Middle frontal gyrus (tissue), 1 donor: ENCODE results near the gene SULT4A1.

ENCODE experiments used
- DNase-seq: peaks from one replicate; pipeline ENCODE4 v3.0.0-alpha.2; 2015; ENCODE audit warnings: low spot score; ENCODE audit errors: extremely low spot score

The SULT4A1 gene

DNA sequence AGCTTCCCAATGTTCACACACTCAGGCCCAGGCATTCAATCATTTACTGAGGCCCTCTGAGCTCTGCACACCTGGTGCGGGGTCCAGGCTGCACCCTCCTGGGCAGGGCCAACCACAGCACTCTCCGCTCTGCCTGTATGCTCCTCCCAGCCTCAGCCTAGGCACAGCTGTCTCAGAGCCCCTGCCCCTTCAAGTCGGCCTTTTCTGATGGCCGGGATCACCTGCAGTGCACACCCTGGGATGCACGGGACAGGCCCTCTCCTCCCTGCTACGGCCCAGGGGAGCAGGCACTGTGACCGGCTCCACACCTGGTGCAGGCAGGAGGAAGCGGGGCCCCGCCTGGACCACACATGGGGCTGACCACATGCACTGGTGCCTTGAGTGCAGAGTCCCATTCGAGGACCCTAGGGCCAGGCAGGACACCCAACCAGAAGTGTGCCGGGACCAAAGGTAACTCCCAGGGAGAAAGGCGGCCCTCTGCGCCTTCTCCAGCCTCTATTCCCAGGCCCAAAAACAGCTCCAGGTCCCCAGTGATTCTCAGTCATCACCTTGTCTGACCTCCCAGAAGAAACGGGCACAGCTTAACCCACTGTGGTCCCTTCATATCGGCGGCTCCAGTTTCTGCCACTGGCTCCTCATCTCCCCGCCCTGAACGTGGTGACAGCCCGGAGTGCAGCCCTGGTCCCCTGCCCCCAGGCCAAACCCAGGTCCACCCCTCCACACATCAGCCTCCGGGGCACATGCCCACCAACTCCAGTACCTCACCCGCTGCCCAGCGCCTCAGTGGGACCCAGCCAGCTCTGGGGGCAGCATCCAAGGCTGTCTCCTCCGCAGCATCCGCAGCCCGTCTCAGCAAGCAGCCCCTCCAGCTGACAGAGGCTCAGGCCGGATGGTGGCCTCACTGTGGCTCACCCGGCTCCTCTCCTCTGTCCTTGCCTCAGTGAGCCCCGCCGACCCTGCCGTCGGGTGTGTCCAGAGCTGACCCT, 17.5 kb downstream of the SULT4A1 start:
- no peak for DNase-seq

DNA sequence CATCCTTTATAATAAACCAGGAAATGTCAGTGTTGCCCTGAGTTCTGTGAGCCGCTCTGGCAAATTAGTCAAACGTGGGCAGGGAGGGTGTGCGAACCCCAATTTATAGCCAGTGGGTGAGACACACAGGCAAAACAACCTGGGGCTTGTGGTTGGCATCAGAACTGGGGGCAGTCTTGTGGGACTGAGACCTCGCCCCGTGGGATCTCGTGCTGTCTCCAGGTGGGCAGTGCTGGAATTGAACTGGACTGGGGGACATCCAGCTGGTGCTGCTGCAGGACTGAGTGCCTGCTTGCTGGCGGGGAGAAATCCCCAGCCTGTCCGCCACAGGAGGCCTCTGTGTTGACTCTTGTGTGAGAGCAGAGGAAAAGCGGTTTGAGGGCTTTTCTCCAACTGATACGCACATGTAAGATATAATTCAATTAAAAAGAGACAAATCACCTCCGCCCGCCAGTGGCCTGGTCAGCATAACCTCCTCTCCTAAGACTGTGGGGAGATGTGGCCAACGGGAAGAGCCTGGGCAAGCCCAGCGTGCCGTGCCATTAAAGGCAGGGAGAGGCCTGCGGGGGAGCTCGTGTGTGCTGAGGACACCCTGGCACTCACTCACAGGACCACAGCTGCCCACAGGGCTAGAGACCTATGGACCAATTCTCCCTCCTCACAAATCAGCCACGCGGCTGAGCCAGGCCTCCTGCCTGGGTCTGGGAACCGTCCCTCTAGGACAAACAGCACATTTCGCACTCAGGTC, 18.4 kb downstream of the SULT4A1 start:
- no peak for DNase-seq

DNA sequence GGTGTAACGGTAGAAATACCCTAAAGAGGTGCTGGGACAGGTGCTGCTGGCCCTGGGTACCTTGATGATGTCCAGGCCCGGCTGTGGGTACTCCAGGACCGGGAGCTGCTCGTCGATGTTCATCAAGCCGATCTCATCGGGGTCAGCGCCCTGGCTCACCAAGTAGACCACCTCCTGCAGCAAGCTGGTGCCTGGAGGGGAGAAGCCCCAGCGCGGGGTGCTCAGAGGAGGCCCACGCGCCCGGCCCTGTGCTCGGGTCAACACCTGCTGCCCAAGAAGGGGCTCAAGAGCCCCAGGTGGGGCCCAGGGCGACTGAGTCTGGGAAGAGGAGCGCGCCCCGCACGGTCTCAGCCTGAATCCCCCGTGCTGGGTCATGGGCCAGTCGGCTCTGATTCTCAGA, 20.6 kb downstream of the SULT4A1 start:
- no peak for DNase-seq

DNA sequence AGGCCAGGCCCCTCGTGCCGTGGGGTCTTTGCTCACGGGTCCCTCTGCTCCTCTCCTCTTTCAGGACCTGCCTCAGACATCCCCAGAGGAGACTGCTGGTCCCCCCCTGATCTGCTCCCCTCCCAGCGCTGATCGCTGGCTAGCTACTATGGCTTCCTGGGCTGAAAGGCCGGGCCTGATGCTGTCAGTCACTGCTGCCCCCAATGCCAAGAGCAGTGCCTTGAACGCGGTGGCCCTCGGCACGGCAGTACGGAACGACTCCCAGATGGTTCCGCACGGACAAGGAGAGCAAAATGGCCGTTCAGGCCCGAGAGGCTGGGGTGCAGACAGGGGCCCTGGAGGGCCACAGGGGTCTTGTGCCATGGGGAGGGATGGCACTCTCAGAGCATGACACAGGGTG, 21.5 kb downstream of the SULT4A1 start:
- no peak for DNase-seq

DNA sequence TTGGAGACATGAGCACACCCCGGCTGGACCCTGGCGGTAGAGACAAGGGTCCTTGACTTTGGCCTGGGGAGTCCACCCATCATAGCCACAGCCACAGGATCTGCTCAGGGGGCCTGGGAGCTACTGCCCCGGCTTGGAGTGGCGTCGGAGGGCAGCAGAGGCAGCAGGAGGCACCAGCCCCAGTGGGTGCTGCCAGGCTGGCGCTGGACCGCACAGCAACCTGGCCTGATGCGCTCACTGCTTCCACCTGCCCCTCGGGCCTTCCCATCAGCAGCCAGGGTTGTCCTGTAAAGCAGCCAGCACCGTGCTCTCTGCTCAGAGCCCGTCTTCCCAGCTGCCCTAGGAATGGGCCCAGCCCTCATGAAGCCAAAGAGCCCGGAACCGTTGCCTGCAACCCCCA, 21.9 kb downstream of the SULT4A1 start:
- DNase-seq: no peak

DNA sequence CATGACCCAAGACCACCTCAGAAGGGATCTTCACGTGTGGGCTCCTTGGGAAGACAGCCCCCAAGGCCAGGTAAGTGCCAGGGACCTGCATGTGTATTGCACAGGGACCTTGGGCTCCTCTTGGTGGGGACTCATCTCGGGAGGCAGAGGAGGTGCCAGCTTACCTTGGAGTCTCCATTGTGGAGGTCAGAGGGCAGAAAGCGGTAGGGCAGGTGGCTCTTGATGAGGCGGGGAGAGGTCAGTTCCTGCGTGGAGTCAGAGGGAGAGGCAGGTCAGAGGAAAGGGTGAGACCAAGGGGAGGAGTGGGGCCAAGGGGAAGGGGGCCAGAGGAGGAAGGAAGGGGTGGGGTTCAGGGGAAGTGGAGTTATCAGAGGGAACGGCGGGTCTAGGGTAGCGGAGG, 22.5 kb downstream of the SULT4A1 start:
- no peak for DNase-seq

DNA sequence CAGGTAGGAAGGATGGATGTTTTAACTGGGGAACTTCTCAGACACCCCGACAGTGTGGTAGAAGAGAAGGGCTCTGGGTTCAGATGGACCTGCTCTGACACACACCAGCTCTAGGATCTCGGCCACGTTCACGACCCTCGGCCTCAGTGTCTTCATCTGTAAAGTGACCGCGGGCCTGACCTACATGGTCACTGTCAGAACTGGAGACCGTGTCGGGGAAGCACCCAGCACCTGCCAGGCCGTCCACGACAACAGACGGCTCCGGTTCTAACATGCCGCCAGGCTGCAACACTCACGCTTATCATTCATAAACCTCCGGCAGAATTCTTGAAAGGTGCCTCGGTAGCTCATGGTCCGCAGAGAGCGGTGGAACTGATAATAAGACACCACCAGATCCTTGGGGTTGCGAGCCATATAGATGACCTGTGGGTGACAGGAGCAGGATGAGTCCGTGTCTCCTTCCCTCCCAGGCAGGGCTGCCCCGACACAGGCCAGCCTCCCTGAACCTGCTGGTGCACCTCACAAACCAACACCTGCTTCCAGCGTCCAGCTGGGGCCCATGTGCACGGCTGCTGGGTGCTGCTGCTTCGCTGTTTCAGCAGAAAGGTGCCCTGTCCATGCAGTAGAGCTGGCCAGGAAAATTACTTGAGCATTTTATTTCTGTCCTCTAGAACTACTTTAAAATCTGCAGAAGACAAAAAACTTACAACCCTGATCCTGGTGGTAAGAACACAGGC, 23.6 kb downstream of the SULT4A1 start:
- no peak for DNase-seq

DNA sequence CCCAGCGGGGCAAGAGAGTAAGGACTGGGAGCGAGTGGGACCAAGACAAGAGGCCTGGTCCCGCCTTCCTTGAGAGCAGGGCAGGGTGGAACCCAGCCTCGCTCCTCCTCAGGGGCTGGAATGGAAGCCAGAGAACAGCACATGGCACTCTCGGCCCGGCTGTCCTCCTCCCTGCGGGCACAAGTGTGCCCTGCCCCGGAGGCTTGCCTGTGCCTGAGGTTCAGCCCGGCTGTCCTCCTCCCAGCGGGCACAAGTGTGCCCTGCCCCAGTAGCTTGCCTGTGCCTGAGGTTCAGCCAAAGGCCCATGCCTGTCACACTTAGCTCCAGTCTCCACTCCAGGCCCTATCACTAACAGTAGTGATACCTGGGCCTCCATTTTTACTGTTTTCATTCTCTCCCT, 24.2 kb downstream of the SULT4A1 start:
- no peak for DNase-seq

DNA sequence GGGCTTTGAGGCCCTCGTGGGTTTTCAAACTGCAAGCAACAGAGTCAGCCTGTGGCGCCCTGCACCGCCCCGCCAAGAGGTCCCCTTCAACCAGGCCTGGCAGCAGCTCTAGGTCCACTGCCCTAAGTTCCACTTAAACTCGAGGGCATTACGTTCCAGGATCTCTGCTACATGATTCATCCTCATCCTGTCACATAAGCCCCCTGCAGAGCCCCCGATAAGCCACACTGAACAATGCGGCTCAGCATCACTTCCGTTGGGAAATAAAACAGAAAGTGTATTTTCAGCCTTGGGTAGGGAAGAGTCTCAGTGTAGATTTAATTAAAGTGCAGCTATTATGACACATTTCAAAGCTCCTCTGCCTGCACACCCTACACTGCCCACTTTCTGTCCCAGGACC, 24.6 kb downstream of the SULT4A1 start:
- no peak for DNase-seq

DNA sequence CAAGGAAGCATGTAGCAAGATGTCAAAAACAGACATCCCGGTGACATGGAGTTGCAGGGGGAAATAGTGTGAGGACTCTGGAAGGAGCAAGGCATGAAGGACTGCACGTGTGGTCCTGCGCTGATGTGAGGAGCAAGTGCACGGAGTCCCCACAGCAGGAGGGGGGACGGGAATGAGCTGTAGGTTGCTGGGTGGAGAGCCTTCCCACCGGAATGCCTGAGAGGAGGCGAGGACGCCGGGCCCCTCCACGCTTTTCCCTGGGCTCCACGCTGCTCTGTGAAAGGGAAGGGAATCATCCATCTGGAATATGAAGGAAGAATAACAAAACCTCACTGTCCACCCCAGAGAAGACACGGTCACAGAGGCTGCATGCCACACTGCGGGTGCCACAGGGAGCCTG, 26.6 kb downstream of the SULT4A1 start:
- no peak for DNase-seq

DNA sequence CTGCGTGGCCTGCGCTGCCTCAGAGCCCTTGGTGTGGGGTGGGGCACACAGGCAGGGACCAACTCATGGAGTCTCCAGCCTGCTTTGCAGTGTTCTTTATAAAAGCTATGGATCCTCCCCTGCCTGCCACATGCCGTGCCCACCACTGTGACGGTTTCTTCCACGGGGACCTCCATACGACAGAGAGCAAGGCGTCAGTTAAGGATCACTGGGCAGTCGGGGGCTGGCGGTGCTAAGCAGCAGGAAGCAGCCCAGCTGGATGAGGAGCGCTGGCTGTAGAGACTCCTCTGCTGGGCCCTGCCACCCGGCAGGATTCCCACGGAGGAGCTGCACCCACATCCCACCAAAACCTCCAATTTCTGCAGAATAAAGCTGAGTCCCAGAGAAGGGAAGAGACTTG, 27.1 kb downstream of the SULT4A1 start:
- no peak for DNase-seq

DNA sequence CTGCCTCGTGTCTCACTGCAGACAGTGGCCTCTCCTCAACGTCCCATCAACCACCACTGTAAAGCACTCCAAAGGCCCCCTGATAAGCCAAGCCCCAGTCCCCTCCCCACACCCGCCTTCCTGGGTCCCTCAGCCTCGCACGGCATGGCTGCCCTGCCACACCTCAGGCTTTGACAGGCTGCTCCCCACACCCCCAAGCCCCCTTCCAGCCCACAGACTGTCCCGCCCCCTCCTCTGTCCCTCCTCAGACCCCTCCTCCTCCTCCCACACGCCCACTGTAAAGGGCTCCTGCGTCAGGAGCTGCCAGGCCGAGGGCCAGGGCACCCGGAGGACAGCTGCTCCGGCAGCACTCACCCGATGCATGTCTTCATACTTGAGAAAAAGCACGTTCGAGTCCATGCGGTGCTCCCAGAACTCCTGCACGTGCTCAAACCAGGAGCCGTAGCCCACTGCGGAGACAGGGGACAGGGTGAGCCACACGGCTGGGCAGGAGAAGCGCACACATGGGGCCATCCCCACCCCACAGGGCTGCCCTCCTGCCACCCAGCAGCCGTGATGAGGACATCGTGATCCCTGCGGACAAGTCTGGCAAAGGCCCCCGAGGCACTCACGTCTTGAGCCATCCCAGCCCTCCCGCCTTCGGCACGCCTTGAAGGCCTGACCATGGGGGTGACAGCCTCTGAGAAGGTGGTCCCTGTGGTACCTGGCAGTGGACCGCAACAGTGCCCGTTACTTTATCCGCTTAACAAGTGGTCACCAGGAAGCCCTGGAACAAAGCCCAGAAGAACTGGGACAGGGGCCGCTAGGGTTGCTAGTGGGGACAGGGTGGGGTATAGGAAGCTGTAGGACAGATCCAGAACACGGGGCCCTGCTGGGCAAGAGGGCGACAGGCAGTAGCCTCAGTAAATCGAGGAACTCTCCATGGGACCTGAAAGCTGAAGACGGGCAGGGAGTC, 28.8 kb downstream of the SULT4A1 start:
- no peak for DNase-seq

DNA sequence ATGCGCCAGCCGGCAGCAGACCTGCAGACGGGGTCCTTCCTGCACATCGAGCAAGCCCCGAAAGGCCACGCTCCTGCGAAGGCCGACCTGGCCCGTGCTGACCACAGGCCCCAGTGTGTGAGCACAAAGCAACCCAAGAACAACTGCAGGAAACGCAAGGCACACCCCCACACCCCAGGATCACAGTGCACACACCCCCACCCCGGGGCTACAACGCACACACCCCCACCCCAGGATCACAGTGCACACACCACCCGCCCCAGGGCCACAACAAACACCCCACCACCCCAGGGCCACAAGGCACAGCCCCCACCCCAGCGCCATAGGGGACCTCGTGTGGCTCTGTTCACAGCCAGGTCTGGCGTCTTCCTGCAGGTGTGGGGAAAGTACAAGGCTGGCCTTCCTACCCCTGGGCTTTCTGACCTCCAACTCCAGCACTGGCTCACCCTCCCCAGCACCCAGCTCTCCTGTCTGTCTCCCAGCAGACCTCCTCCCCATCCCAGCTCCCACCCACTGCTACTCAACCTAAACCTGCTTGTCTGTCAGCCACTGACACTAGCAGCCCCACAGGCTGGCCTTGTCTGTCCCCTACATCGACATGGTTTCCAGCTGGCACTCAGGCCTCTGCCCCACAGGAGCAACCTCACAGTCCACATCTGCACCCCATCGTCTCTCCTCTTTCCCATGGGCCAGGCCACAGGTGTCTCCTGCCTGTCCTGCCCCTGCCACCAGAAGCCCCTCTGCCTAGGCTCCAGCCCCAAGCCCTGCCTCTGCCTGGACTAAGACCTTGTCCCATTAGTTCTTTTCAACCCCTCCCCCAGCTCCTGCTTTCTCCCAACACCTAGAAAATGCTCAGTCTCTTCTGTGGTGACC, 29.7 kb downstream of the SULT4A1 start:
- DNase-seq: no peak

DNA sequence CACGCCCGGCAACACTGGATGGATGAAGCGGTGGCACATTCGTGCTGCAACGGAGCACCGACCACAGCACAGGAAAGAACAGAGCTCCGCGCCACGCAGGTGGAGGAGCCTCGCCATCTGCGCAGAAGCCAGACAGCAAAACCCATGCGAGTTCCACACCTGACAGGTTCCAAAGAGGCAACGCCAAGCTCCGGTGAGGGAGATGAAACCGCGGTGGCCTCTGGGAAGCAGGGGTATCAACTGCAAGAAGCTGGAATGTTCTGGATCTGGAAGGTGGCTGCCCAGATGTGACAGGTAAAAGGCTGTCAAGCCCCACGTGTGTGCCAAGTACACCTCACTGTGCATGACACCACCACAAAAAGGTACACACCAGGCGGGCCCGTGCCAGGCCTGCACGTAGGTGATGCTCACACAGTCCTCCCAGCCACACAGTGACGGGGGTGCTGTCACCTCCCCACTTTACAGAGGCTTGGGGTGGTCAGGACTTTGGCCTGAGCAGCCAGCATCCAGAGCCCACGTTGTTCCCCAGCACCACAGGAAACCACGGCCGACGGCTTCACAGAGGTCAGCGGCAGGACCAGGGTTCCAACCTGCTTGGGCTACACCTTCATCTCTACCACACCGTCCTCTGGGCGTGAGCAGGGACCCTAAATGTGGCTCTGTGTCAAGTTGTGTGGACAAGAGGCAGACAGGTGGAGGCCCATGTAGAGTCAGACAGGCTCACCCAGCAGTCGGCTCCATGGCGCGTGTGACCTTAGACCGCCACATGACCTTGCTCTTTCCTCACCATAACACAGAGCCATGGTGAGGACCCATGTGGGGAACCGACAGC, 30.5 kb downstream of the SULT4A1 start:
- DNase-seq: no peak

DNA sequence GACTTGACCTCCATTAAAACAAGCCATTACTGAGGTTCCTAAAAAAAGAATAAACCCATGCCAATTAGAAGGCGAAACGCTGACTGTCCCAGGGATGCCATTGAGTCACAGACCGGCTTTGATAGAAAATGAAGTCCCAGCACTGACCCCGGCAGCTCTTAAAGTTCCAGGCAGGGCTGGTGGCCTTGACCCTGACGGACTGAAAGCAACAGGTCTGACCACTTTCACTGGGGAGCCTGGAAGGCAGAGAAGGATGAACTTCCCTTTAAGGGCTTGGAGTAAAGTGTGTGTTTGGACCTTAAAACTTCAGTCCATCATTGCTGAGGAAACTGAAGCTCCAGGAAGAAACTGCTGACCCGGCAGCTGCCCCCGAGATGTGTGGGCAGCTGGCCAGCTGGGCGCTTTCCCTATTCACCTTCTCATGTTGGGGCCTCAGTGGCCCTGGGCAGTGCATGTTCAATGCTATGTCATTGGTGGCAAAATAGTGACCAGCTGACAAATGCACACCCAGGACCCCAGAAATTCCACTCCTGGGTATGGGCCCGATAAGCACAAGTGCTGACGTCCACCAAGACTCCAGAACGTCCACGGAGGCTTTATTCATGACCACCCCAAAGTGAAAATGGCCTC, 31.3 kb downstream of the SULT4A1 start:
- no peak for DNase-seq

DNA sequence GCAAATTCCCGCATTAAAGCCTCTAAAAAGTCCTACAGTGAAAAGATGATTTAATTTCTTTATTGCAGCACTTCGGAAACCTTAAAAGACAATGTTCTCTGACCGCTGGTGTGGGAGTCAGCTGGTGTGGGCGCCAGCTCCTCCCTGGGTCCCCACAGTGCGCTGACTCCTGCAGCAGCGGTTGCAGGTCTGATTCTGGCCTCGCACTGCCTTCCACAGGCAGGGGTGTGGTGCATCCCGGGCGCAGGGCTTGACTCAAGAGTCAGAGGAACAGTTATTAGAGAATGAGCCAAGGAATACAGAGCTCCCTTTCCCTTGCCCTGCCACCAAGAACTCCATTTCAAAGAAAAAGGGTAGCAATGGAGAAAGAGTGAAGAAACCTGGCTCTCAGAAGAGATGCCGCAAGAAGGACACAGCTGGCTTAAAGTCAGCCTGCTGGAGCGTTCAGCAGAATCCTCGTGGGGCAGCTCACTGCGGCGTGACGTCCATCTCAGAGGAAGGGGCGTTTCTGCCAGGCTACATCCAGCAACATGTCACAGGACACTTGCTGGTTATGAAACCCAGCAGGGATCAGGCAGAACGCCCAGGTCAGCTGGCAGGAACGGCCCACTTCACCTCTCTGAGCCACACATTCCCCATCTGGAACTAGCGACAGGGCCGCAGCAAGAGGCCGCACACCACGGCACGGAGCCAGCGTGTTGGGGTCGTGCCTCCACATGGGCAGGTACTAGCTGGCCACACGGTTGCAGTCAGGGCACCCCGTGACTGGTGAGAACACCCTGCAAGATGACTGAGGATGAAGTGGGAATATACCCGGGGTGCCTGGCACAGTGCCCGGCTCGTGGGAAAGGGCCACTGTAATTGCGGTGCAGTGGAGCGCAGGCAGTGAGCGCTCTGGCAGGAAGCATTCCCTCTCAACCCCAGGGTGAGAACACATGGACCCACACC, 32.1 kb downstream of the SULT4A1 start:
- DNase-seq: no peak
